ENCODE measurements around the gene SLC9B1. TPM values are rescaled to one million over a fixed set of nuclear protein-coding genes. Genes with fewer than 3 reads are reported as not detected.

SLC9B1 gene
- total and polyA plus RNA-seq, 2 of the 8 experiments (the other 6 are each of a cell fraction or from before 2014, with no cell fraction given): 0.08 to 0.19 TPM

DNA sequence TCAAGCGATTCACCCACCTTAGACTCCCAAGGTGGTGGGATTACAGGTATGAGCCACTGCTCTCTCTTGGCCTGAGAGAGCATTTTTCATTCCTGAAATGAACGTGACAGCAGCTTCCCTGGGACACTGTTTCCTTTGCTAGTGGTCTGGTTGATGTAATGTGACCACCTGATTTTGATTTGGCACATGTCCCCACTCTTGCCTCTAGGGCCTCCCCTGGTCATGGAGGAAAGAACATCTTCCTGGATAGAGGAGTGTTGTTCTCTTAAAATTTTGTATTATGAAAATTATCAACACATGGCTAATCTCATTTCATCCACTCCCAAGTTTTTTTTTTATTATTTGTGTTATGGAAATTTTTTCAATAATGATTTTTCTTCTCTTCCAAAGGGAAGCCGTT is 33.3 kb upstream of the SLC9B1 start:
- FAIRE-seq (no peak), DNase-seq (ENCODE audit: low read depth in 1 of 2, low spot score in 2 of 2) (no peak)
- no peak overlapping the region for H4K8ac ChIP-seq (ENCODE audit: extremely low read depth, insufficient read depth, low read length)
- H3K4me1 ChIP-seq (replicated peaks in 1 of 4; ENCODE audit: control insufficient read depth in 3 of 4, insufficient read depth in 4 of 4, low read length in 3 of 4): no peaks in the 10 kb centered on the region
- no peak overlapping the region for H2BK15ac ChIP-seq (ENCODE audit: low read length)
- H2BK5ac ChIP-seq (ENCODE audit: low read depth, low read length): no peak overlapping the region
- H3K4ac ChIP-seq (replicated peaks; ENCODE audit: insufficient read length, low read depth, low read length): no peak overlapping the region
- H4K20me1 ChIP-seq (replicated peaks in 1 of 2; ENCODE audit: control insufficient read depth in 1 of 2, insufficient read depth in 2 of 2, low read length in 2 of 2): no peaks in the 10 kb centered on the region
- no peaks in the 10 kb centered on the region for H3K27me3 ChIP-seq (replicated peaks in 1 of 4; ENCODE audit: control insufficient read depth in 3 of 4, extremely low read depth in 1 of 4, insufficient read depth in 3 of 4, low read length in 3 of 4)
- no peak overlapping the region for H2AK5ac ChIP-seq (ENCODE audit: low read depth, low read length)
- H4K5ac ChIP-seq (ENCODE audit: insufficient read length, low read depth, low read length): no peak overlapping the region
- H3K23me2 ChIP-seq (ENCODE audit: low read depth, low read length): no peaks in the 10 kb centered on the region
- H3K9ac ChIP-seq (replicated peaks in 1 of 4; ENCODE audit: extremely low read depth in 1 of 4, low read depth in 3 of 4, low read length in 3 of 4): no peak overlapping the region
- TF ChIP-seq SRF (IDR thresholded peaks at IDR 0.05; ENCODE audit: low read depth, low read length) (no peak), TCF12 (IDR thresholded peaks at IDR 0.05; ENCODE audit: low read depth, low read length) (no peak), CBX5 (IDR thresholded peaks at IDR 0.05; ENCODE audit: low read depth, low read length) (no peak), TEAD4 (IDR thresholded peaks at IDR 0.05; ENCODE audit: low read depth, low read length) (no peak), POU5F1 (IDR thresholded peaks at IDR 0.05; ENCODE audit: low read depth, low read length) (no peak)
- TF ChIP-seq, protein P1, sequence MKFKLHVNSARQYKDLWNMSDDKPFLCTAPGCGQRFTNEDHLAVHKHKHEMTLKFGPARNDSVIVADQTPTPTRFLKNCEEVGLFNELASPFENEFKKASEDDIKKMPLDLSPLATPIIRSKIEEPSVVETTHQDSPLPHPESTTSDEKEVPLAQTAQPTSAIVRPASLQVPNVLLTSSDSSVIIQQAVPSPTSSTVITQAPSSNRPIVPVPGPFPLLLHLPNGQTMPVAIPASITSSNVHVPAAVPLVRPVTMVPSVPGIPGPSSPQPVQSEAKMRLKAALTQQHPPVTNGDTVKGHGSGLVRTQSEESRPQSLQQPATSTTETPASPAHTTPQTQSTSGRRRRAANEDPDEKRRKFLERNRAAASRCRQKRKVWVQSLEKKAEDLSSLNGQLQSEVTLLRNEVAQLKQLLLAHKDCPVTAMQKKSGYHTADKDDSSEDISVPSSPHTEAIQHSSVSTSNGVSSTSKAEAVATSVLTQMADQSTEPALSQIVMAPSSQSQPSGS (IDR thresholded peaks at IDR 0.05; ENCODE audit: low read length): no peak
- no peak overlapping the region for H3K56ac ChIP-seq (replicated peaks; ENCODE audit: insufficient read length, low read depth, low read length)
- no peak overlapping the region for H3K4me2 ChIP-seq (ENCODE audit: insufficient read depth in 1 of 2, low read depth in 2 of 2, low read length in 2 of 2)
- H3K9me3 ChIP-seq (ENCODE audit: insufficient read depth in 2 of 2, low read depth in 1 of 2, low read length in 1 of 2): no peaks in the 10 kb centered on the region
- no peak overlapping the region for H4K91ac ChIP-seq (replicated peaks; ENCODE audit: insufficient read length, low read length)
- H3K79me1 ChIP-seq (ENCODE audit: low read depth, low read length): no peaks in the 10 kb centered on the region; the same call in 1 of the 2 replicates
- POLR2A ChIA-PET (ENCODE audit: partially characterized antibody): no interaction called here
- CTCF ChIA-PET (ENCODE audit: partially characterized antibody): interaction anchor here (0.6 to 1.7 kb wide), 8 partner anchors 10 to 707 kb away, joined by 3 to 8 read pairs (median 4); no protein-coding TSS in a partner anchor
- no peak overlapping the region for H2AFZ ChIP-seq (ENCODE audit: low read length)
- H2BK20ac ChIP-seq (ENCODE audit: low read length): no peak overlapping the region
- no peak overlapping the region for H2BK120ac ChIP-seq (replicated peaks; ENCODE audit: low read depth, low read length)
- H3K18ac ChIP-seq (ENCODE audit: extremely low read depth, low read length): no peak overlapping the region
- no peak overlapping the region for H3K4me3 ChIP-seq (ENCODE audit: extremely low read depth in 1 of 4, insufficient read depth in 2 of 4, low read depth in 3 of 4, low read length in 4 of 4)
- no peaks in the 10 kb centered on the region for H3K79me2 ChIP-seq (ENCODE audit: control insufficient read depth in 1 of 2, insufficient read depth in 2 of 2, low read length in 2 of 2)
- H3K27ac ChIP-seq (ENCODE audit: low read depth, low read length): no peak overlapping the region
- 84% methylated on average over 3 of the region's 3 CpGs; no CpG with 5 or more reads in 1 of the 2 experiments for WGBS, 2 experiments (ENCODE audit: extremely low coverage in 1 of 2, insufficient coverage in 1 of 2, insufficient read length in 1 of 2, insufficient replicate concordance in 2 of 2, low coverage in 1 of 2, low lambda C conversion rate in 2 of 2, missing lambda C conversion rate in 1 of 2)
- no peak overlapping the region for H3K23ac ChIP-seq (ENCODE audit: insufficient read length)
- no peaks in the 10 kb centered on the region for H3K36me3 ChIP-seq (ENCODE audit: control insufficient read depth in 2 of 4, insufficient read depth in 4 of 4, low read length in 3 of 4)
- no peak overlapping the region for H3K14ac ChIP-seq (ENCODE audit: insufficient read length)
- H2BK12ac ChIP-seq (ENCODE audit: low read depth, low read length): no peak overlapping the region

Measured in H1 (cell line).